K562 (cell line): Measurements from ENCODE around the gene HSDL2. TPM values are rescaled to one million over a fixed set of nuclear protein-coding genes. Genes with fewer than 3 reads are reported as not detected.
A peak's percentile ranks its signal among the peaks of the same experiment; 100 is the strongest.

Experiments
- ARID4B ChIP-seq: sonication (generic); formaldehyde crosslinking; IDR thresholded peaks from 2 replicates; pipeline ENCODE4 v1.8.0; 2022; ENCODE audit warnings: mild to moderate bottlenecking, missing genetic modification reagents
- E2F6 ChIP-seq, 2 experiments: IDR thresholded peaks; 2 replicates each; pipeline ENCODE4 v1.6.1; 2011; ENCODE audit warnings: borderline replicate concordance in 1 of 2, control low read depth in 1 of 2, low read depth in 1 of 2, low read length in 1 of 2, mild to moderate bottlenecking in 1 of 2, mixed read lengths in 1 of 2, moderate library complexity in 1 of 2; ENCODE audit not compliant: insufficient read depth in 1 of 2, insufficient read length in 1 of 2, poor library complexity in 1 of 2, severe bottlenecking in 1 of 2; ENCODE audit errors: extremely low read depth in 1 of 2
- EP400 ChIP-seq: fragments of 450-650 bp; IDR thresholded peaks from 2 replicates; pipeline ENCODE4 v1.6.1; 2017; ENCODE audit warnings: antibody characterized with exemption, mild to moderate bottlenecking, moderate library complexity
- ESRRB ChIP-seq: fragments of 250-450 bp; sonication (Bioruptor Pico); IDR thresholded peaks from 2 replicates; pipeline ENCODE4 v1.5.0; 2020; ENCODE audit warnings: mild to moderate bottlenecking, moderate library complexity, borderline replicate concordance
- EWSR1 ChIP-seq: fragments of 450-650 bp; IDR thresholded peaks from 2 replicates; pipeline ENCODE4 v1.6.1; 2018; ENCODE audit warnings: borderline replicate concordance, mild to moderate bottlenecking, low read depth, moderate library complexity; ENCODE audit not compliant: partially characterized antibody
- GATAD2A ChIP-seq: fragments of 450-650 bp; IDR thresholded peaks from 2 replicates; pipeline ENCODE4 v1.6.1; 2017
- HDAC1 ChIP-seq, 2 experiments: fragments of 450-650 bp; IDR thresholded peaks; 2 replicates each; pipeline ENCODE4 v1.6.1; 2016 to 2017; ENCODE audit warnings: inconsistent platforms in 1 of 2, mild to moderate bottlenecking in 1 of 2, moderate library complexity in 1 of 2
- HMG20A ChIP-seq: fragments of 450-650 bp; formaldehyde crosslinking; conservative IDR thresholded peaks from 2 replicates; pipeline ENCODE4 v1.4.0; 2020; ENCODE audit warnings: mild to moderate bottlenecking, mixed read lengths
- HNRNPK ChIP-seq: fragments of 200-400 bp; formaldehyde crosslinking; IDR thresholded peaks from one replicate; pipeline ENCODE4 v1.6.1; 2018; ENCODE audit warnings: mild to moderate bottlenecking, low read depth, low read length; ENCODE audit not compliant: poor library complexity, severe bottlenecking
- IRF2 ChIP-seq: sonication (generic); formaldehyde crosslinking; IDR thresholded peaks from 2 replicates; pipeline ENCODE4 v1.8.1; 2022; ENCODE audit warnings: mild to moderate bottlenecking, missing genetic modification reagents
- KLF6 ChIP-seq: fragments of 250-450 bp; sonication (Bioruptor Pico); IDR thresholded peaks from 2 replicates; pipeline ENCODE4 v1.4.0; 2020; ENCODE audit warnings: mild to moderate bottlenecking, moderate library complexity, borderline replicate concordance
- MCM5 ChIP-seq: fragments of 450-650 bp; IDR thresholded peaks from 2 replicates; pipeline ENCODE4 v1.6.1; 2016; ENCODE audit warnings: low read depth
- MCM7 ChIP-seq, 2 experiments: fragments of 450-650 bp; IDR thresholded peaks; 2 replicates each; pipeline ENCODE4 v1.6.1; 2016 to 2018
- RBM39 ChIP-seq: fragments of 200-400 bp; formaldehyde crosslinking; optimal IDR thresholded peaks from 2 replicates; pipeline ENCODE3; 2018; ENCODE audit warnings: low read depth, low read length
- SAFB2 ChIP-seq: fragments of 200-400 bp; formaldehyde crosslinking; IDR thresholded peaks from 2 replicates; pipeline ENCODE4 v1.6.1; 2018; ENCODE audit warnings: borderline replicate concordance, low read length, low read depth, moderate library complexity; ENCODE audit not compliant: severe bottlenecking
- SMARCA5 ChIP-seq: fragments of 450-650 bp; IDR thresholded peaks from 2 replicates; pipeline ENCODE4 v1.6.1; 2016
- TRIM24 ChIP-seq, 2 experiments: fragments of 450-650 bp; IDR thresholded peaks; 2 replicates each; pipeline ENCODE4 v1.6.1; 2016
- ZNF282 ChIP-seq: sonication (generic); formaldehyde crosslinking; IDR thresholded peaks from 2 replicates; pipeline ENCODE4 v1.8.1; 2023; ENCODE audit warnings: missing genetic modification reagents
- ZNF311 ChIP-seq: fragments of 250-450 bp; sonication (Bioruptor Pico); IDR thresholded peaks from 2 replicates; pipeline ENCODE4 v1.4.0; 2020; ENCODE audit warnings: mild to moderate bottlenecking, moderate library complexity
- ZNF316 ChIP-seq: fragments of 450-650 bp; IDR thresholded peaks from 2 replicates; pipeline ENCODE4 v1.6.1; 2016
- ZNF324 ChIP-seq: fragments of 250-450 bp; sonication (Bioruptor Pico); IDR thresholded peaks from 2 replicates; pipeline ENCODE4 v1.4.0; 2020; ENCODE audit warnings: mild to moderate bottlenecking
- ZNF76 ChIP-seq: fragments of 250-450 bp; sonication (Bioruptor Pico); IDR thresholded peaks from 2 replicates; pipeline ENCODE4 v1.4.0; 2020; ENCODE audit warnings: mild to moderate bottlenecking, moderate library complexity, borderline replicate concordance
- ZNF77 ChIP-seq: fragments of 250-450 bp; sonication (Bioruptor Pico); IDR thresholded peaks from 2 replicates; pipeline ENCODE4 v1.5.0; 2020
- ZNF830 ChIP-seq: fragments of 250-450 bp; sonication (Bioruptor Pico); IDR thresholded peaks from 2 replicates; pipeline ENCODE4 v1.5.0; 2021; ENCODE audit warnings: mild to moderate bottlenecking
- polyA plus RNA-seq, 8 experiments: library from polyadenylated mRNA; depleted of rRNA in 4 of 8; stranded (reverse) in 5 of 8; unstranded in 3 of 8; fragments of >200 nt; fragmentation: Nextera tagmentation in 2 of 8; fragmentation: Illumina TruSeq in 1 of 8; extraction: Ambion mirVana in 2 of 8; extraction: Trizol in 1 of 8; gene quantifications; 2 replicates each; pipeline versions ENCODE4 v1.2.1 to v1.2.3, GENCODE V29; 2011 to 2014; ENCODE audit warnings: inconsistent platforms in 1 of 8, missing spikeins in 1 of 8
- total RNA-seq, 7 experiments: library from RNA; depleted of rRNA in 6 of 7; stranded (reverse); fragments of >200 nt in 6 of 7; fragmentation: Illumina TruSeq in 2 of 7; extraction: Trizol in 2 of 7; gene quantifications; 2 replicates each; pipeline versions ENCODE4 v1.2.1 to v1.2.3, GENCODE V29; 2011 to 2021; ENCODE audit warnings: low replicate concordance in 1 of 7
- TF ChIP-seq, protein P1 (sequence below): fragments of 250-450 bp; sonication (Bioruptor Pico); IDR thresholded peaks from 2 replicates; pipeline ENCODE4 v1.9.0; 2021; ENCODE audit warnings: mild to moderate bottlenecking

The HSDL2 gene
- total and polyA plus RNA-seq, 9 of the 15 experiments (the other 6 are each of a cell fraction or from before 2014, with no cell fraction given), result 22.8 to 74.1 (median 35.6) TPM

GRCh38 chr9:112487008-112487798 lies 107.3 kb downstream of the HSDL2 start (continued):
- TF ChIP-seq HNRNPK (no peak), HDAC1 (IDR thresholded peaks at IDR 0.05) (peak in 1 of 2 experiments; percentile 60; a peak in 2 of 4 replicates), EWSR1 (no peak), ZNF76 (CRISPR knock-in tag) (peak; percentile 24; the same call in 1 of the 2 replicates), MCM5 (no peak), HMG20A (CRISPR knock-in tag) (no peak), GATAD2A (no peak), ZNF282 (CRISPR knock-in tag) (no peak), E2F6 (IDR thresholded peaks at IDR 0.05; ENCODE audit: borderline replicate concordance in 1 of 2, extremely low read depth in 1 of 2, insufficient read depth in 1 of 2, insufficient read length in 1 of 2, low read depth in 1 of 2, low read length in 1 of 2, poor library complexity in 1 of 2, severe bottlenecking in 1 of 2) (peak in 1 of 2 experiments; percentile 13), ZNF324 (CRISPR knock-in tag) (no peak), ARID4B (CRISPR knock-in tag) (peak; percentile 71; the same call in 1 of the 2 replicates), EP400 (no peak), KLF6 (no peak), ZNF311 (CRISPR knock-in tag) (no peak), IRF2 (no peak), SAFB2 (no peak), ZNF316 (no peak), MCM7 (IDR thresholded peaks at IDR 0.05) (no peak), ZNF77 (CRISPR knock-in tag) (no peak), ESRRB (CRISPR knock-in tag) (no peak), RBM39 (no peak), TRIM24 (IDR thresholded peaks at IDR 0.05) (no peak), ZNF830 (CRISPR knock-in tag) (no peak), SMARCA5 (no peak)
- TF ChIP-seq, protein P1, sequence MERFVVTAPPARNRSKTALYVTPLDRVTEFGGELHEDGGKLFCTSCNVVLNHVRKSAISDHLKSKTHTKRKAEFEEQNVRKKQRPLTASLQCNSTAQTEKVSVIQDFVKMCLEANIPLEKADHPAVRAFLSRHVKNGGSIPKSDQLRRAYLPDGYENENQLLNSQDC, result no peak
